IMR-90 (cell line): ENCODE results near the gene MSI2. TPM values are rescaled to one million over a fixed set of nuclear protein-coding genes. Genes with fewer than 3 reads are reported as not detected.

Experiments used
- ATAC-seq: fragments of 200-7000 bp; cut with Tn5 transposase; 2 replicates; pipeline ENCODE4 v1.9.1; 2020; ENCODE audit warnings: low read depth, mild to moderate bottlenecking, moderate library complexity
- BruUV-seq: library from RNA; stranded (reverse); fragments of 400-500 nt; replicated peaks from 2 replicates; lab custom pipeline; 2021; lab: Mats Ljungman, UMichigan
- CTCF ChIA-PET: fragments of 300-600 bp; formaldehyde crosslinking; extraction: SDS; loops from one replicate; lab custom pipeline; 2021; ENCODE audit warnings: antibody characterized with exemption; lab: Yijun Ruan, JAX
- POLR2A ChIA-PET: fragments of 300-600 bp; sonication (Branson Sonifier 250); formaldehyde crosslinking; loops from one replicate; lab custom pipeline; 2022; ENCODE audit warnings: antibody characterized with exemption; ENCODE audit not compliant: unreplicated experiment; lab: Charles Lee
- DNase-seq: peaks from one replicate; pipeline ENCODE4 v3.0.0; 2013
- H2AFZ ChIP-seq: replicated peaks from 2 replicates; pipeline ENCODE3; 2013; ENCODE audit warnings: low read length, mild to moderate bottlenecking; ENCODE audit not compliant: poor library complexity
- H2AK5ac ChIP-seq: 2 replicates; pipeline ENCODE4 v1.6.1; 2013; ENCODE audit warnings: low read depth, low read length, inconsistent platforms
- H2AK9ac ChIP-seq: replicated peaks from 2 replicates; pipeline ENCODE3; 2013; ENCODE audit warnings: mild to moderate bottlenecking, low read depth, low read length, moderate library complexity; ENCODE audit not compliant: poor library complexity
- H2BK120ac ChIP-seq: 2 replicates; pipeline ENCODE4 v1.6.1; 2013; ENCODE audit warnings: low read depth, low read length, inconsistent platforms
- H2BK15ac ChIP-seq: 3 replicates; pipeline ENCODE4 v1.6.1; 2013; ENCODE audit warnings: low read depth, low read length, inconsistent platforms
- H2BK20ac ChIP-seq: 2 replicates; pipeline ENCODE4 v1.6.1; 2013; ENCODE audit warnings: low read depth, mild to moderate bottlenecking, inconsistent platforms, low read length, moderate library complexity
- H2BK5ac ChIP-seq: 2 replicates; pipeline ENCODE4 v1.6.1; 2013; ENCODE audit warnings: mild to moderate bottlenecking, low read depth, low read length, inconsistent platforms; ENCODE audit not compliant: poor library complexity, severe bottlenecking
- H3K14ac ChIP-seq: replicated peaks from 2 replicates; pipeline ENCODE4 v1.6.1; 2013; ENCODE audit warnings: low read depth, low read length, inconsistent platforms
- H3K18ac ChIP-seq: 2 replicates; pipeline ENCODE4 v1.6.1; 2013; ENCODE audit warnings: low read depth, low read length, control low read depth
- H3K23ac ChIP-seq: 2 replicates; pipeline ENCODE4 v1.6.1; 2013; ENCODE audit warnings: low read depth, low read length, inconsistent platforms
- H3K27ac ChIP-seq: 2 replicates; pipeline ENCODE4 v1.5.1; 2013; ENCODE audit warnings: mild to moderate bottlenecking, control low read depth, low read length; ENCODE audit not compliant: insufficient read depth
- H3K27me3 ChIP-seq: 2 replicates; pipeline ENCODE4 v1.6.1; 2013; ENCODE audit warnings: low read length; ENCODE audit not compliant: control insufficient read depth, insufficient read depth
- H3K36me3 ChIP-seq: 2 replicates; pipeline ENCODE4 v1.6.1; 2013; ENCODE audit warnings: low read length, mixed read lengths; ENCODE audit not compliant: control insufficient read depth, insufficient read depth
- H3K4ac ChIP-seq: 2 replicates; pipeline ENCODE4 v1.6.1; 2013; ENCODE audit warnings: low read depth, low read length, inconsistent platforms
- H3K4me1 ChIP-seq: 2 replicates; pipeline ENCODE4 v1.6.1; 2013; ENCODE audit warnings: low read length, mixed read lengths; ENCODE audit not compliant: control insufficient read depth, insufficient read depth
- H3K4me2 ChIP-seq: 2 replicates; pipeline ENCODE4 v1.6.1; 2013; ENCODE audit warnings: low read depth, mild to moderate bottlenecking, control low read depth, low read length, moderate library complexity
- H3K4me3 ChIP-seq: 2 replicates; pipeline ENCODE4 v1.5.1; 2013; ENCODE audit warnings: low read depth, mild to moderate bottlenecking, control low read depth, low read length, moderate library complexity; ENCODE audit not compliant: insufficient read depth
- H3K56ac ChIP-seq: 2 replicates; pipeline ENCODE4 v1.6.1; 2013; ENCODE audit warnings: low read length, inconsistent platforms; ENCODE audit not compliant: insufficient read depth; ENCODE audit errors: extremely low read depth
- H3K79me1 ChIP-seq, 2 experiments: 2 replicates each; pipeline ENCODE4 v1.6.1; 2013; ENCODE audit warnings: low read length in 2 of 2, inconsistent platforms in 1 of 2, low read depth in 1 of 2
- H3K9ac ChIP-seq: 2 replicates; pipeline ENCODE4 v1.6.1; 2013; ENCODE audit warnings: low read depth, low read length, control low read depth
- H3K9me1 ChIP-seq: 2 replicates; pipeline ENCODE4 v1.6.1; 2013; ENCODE audit warnings: low read length, inconsistent platforms; ENCODE audit not compliant: insufficient read depth
- H3K9me3 ChIP-seq: 2 replicates; pipeline ENCODE4 v1.6.1; 2013; ENCODE audit warnings: low read length; ENCODE audit not compliant: control insufficient read depth, insufficient read depth
- H4K20me1 ChIP-seq: 2 replicates; pipeline ENCODE4 v1.6.1; 2013; ENCODE audit warnings: low read length, inconsistent platforms; ENCODE audit not compliant: insufficient read depth
- H4K5ac ChIP-seq: 2 replicates; pipeline ENCODE4 v1.6.1; 2013; ENCODE audit warnings: mild to moderate bottlenecking, low read depth, low read length, control low read depth
- H4K8ac ChIP-seq, 2 experiments: 2 replicates each; pipeline ENCODE4 v1.6.1; 2013; ENCODE audit warnings: low read depth in 2 of 2, low read length in 2 of 2, control low read depth in 1 of 2, inconsistent platforms in 1 of 2
- H4K91ac ChIP-seq: 2 replicates; pipeline ENCODE4 v1.6.1; 2013; ENCODE audit warnings: low read depth, low read length, inconsistent platforms; ENCODE audit not compliant: insufficient read depth
- CEBPB ChIP-seq: IDR thresholded peaks from 2 replicates; pipeline ENCODE4 v1.6.1; 2012; ENCODE audit warnings: low read depth, low read length, improper control_type of control experiment
- CHD1 ChIP-seq: IDR thresholded peaks from 2 replicates; pipeline ENCODE4 v1.6.1; 2012; ENCODE audit warnings: low read depth, low read length, improper control_type of control experiment
- CTCF ChIP-seq: conservative IDR thresholded peaks from 2 replicates; pipeline ENCODE4 v1.5.1; 2012; ENCODE audit warnings: mild to moderate bottlenecking, low read depth, low read length, improper control_type of control experiment
- ELK1 ChIP-seq: fragments of 150-350 bp; IDR thresholded peaks from 2 replicates; pipeline ENCODE4 v1.6.1; 2016; ENCODE audit warnings: low read depth, mild to moderate bottlenecking, low read length, moderate library complexity, borderline replicate concordance
- MAZ ChIP-seq: IDR thresholded peaks from 2 replicates; pipeline ENCODE4 v1.6.1; 2012; ENCODE audit warnings: low read depth, mild to moderate bottlenecking, low read length, improper control_type of control experiment, moderate library complexity, borderline replicate concordance
- MXI1 ChIP-seq: IDR thresholded peaks from 2 replicates; pipeline ENCODE4 v1.6.1; 2012; ENCODE audit warnings: low read depth, mild to moderate bottlenecking, low read length, moderate library complexity, borderline replicate concordance
- NFE2L2 ChIP-seq: fragments of 150-350 bp; IDR thresholded peaks from 2 replicates; pipeline ENCODE4 v1.6.1; 2016; ENCODE audit warnings: low read depth, mild to moderate bottlenecking, low read length
- POLR2A ChIP-seq: IDR thresholded peaks from 2 replicates; pipeline ENCODE4 v1.6.1; 2012; ENCODE audit warnings: mild to moderate bottlenecking, low read depth, low read length
- RAD21 ChIP-seq: IDR thresholded peaks from 2 replicates; pipeline ENCODE4 v1.6.1; 2012; ENCODE audit warnings: low read length, improper control_type of control experiment
- RCOR1 ChIP-seq: IDR thresholded peaks from 2 replicates; pipeline ENCODE4 v1.6.1; 2012; ENCODE audit warnings: mild to moderate bottlenecking, low read length, improper control_type of control experiment; ENCODE audit not compliant: insufficient replicate concordance
- USF2 ChIP-seq: fragments of 150-350 bp; IDR thresholded peaks from 2 replicates; pipeline ENCODE4 v1.6.1; 2017; ENCODE audit warnings: mild to moderate bottlenecking, antibody characterized with exemption, low read length, low read depth
- WGBS, 2 experiments: methylation state at CpG; one replicate each; pipeline versions ENCODE4 v1.1.5 to v1.1.7; 2013; ENCODE audit warnings: missing lambda C conversion rate in 2 of 2; ENCODE audit not compliant: insufficient read length in 1 of 2; ENCODE audit errors: extremely low coverage in 2 of 2; 5-methylcytosine and 5-hydroxymethylcytosine counted together
- dilution Hi-C: fragments of 300-500 bp; cut with HindIII; formaldehyde crosslinking; loops from one replicate; pipeline ENCODE4 v1.14.3; 2018; ENCODE audit warnings: low sequenced_read_pairs; ENCODE audit not compliant: unreplicated experiment
- in situ Hi-C: fragments of 300-500 bp; cut with MboI; formaldehyde crosslinking; loops from 3 replicates; pipeline ENCODE4 v1.14.3; 2019; ENCODE audit warnings: low sequenced_read_pairs, inconsistent platforms, mixed read lengths
- intact Hi-C: fragments of 100-400 bp; cut with micrococcal nuclease; formaldehyde crosslinking; loops from 2 replicates; pipeline ENCODE4 v1.10.0; 2022
- polyA plus RNA-seq, 3 experiments: library from polyadenylated mRNA; depleted of rRNA; stranded (reverse); fragments of >200 nt; gene quantifications; 2 replicates each; pipeline ENCODE4 v1.2.3, GENCODE V29; 2012; ENCODE audit warnings: low replicate concordance in 1 of 3
- total RNA-seq: library from RNA; depleted of rRNA; stranded (reverse); fragments of >200 nt; gene quantifications from 2 replicates; pipeline ENCODE4 v1.2.3, GENCODE V29; 2012

The MSI2 gene
- total and polyA plus RNA-seq, 2 of the 4 experiments (the other 2 are of a cell fraction): 13.0 to 16.0 TPM

GRCh38 chr17:57471868-57472368 is 215.6 kb downstream of the MSI2 start:
- no peak for TF ChIP-seq USF2
- TF ChIP-seq RAD21: no peak
- no peak for TF ChIP-seq RCOR1
- TF ChIP-seq MXI1: no peak
- no peak for TF ChIP-seq POLR2A
- TF ChIP-seq NFE2L2: no peak
- no peak for TF ChIP-seq CEBPB
- TF ChIP-seq CHD1: no peak
- TF ChIP-seq ELK1: no peak
- TF ChIP-seq CTCF: no peak
- TF ChIP-seq MAZ: no peak
- CTCF ChIA-PET: no interaction called here

More at GRCh38 chr17:57471868-57472368, 215.6 kb downstream of the MSI2 start:
- H2BK20ac ChIP-seq: no peak overlapping the region; the same call in 1 of the 2 replicates
- no TSS peak for BruUV-seq
- H3K27ac ChIP-seq: no peak overlapping the region
- peaks cover 12% of the 10 kb centered on the region; the same call in 1 of the 2 replicates for H3K9me1 ChIP-seq
- H3K4me3 ChIP-seq: no peak overlapping the region
- no peak overlapping the region for H3K23ac ChIP-seq
- H3K56ac ChIP-seq: no peak overlapping the region
- DNase-seq: no peak
- WGBS, 2 experiments: 100% methylated on average over 1 of the region's 8 CpGs; no CpG with 5 or more reads in 1 of the 2 experiments
- dilution Hi-C loops: no loop called here
- intact Hi-C loops: no loop called here
- H4K5ac ChIP-seq: no peak overlapping the region
- H3K4me1 ChIP-seq: peaks cover 10% of the 10 kb centered on the region
- no peak overlapping the region for H2BK15ac ChIP-seq
- ATAC-seq: no peak
- peaks cover 4% of the 10 kb centered on the region in 2 experiments; a peak in 3 of 4 replicates for H3K79me1 ChIP-seq
- H4K8ac ChIP-seq: no peak overlapping the region
- no peak overlapping the region for H2BK5ac ChIP-seq
- H3K36me3 ChIP-seq: no peaks in the 10 kb centered on the region
- peak overlapping the region; percentile 13; the same call in 1 of the 2 replicates for H2BK120ac ChIP-seq
- no peaks in the 10 kb centered on the region; the same call in 1 of the 2 replicates for H3K27me3 ChIP-seq
- H3K9ac ChIP-seq: no peak overlapping the region
- H3K4ac ChIP-seq: peak overlapping the region; percentile 31; the same call in 1 of the 2 replicates
- no peak overlapping the region for H2AFZ ChIP-seq
- H4K91ac ChIP-seq: peak overlapping the region; percentile 19; the same call in 1 of the 2 replicates
- H2AK9ac ChIP-seq: no peak overlapping the region
- H3K18ac ChIP-seq: no peak overlapping the region
- POLR2A ChIA-PET: interaction anchor here (0.6 kb wide), 2 partner anchors 51 to 193 kb away, joined by 3 to 6 read pairs; no protein-coding TSS in a partner anchor
- in situ Hi-C loops: no loop called here
- no peak overlapping the region for H3K4me2 ChIP-seq
- peak overlapping the region; percentile 54; the same call in 1 of the 2 replicates for H2AK5ac ChIP-seq
- peaks cover 16% of the 10 kb centered on the region for H4K20me1 ChIP-seq
- H3K14ac ChIP-seq: no peak overlapping the region; the same call in 1 of the 2 replicates
- H3K9me3 ChIP-seq: no peaks in the 10 kb centered on the region
